ENCODE data around the gene DOCK3. TPM values are rescaled to one million over a fixed set of nuclear protein-coding genes. Genes with fewer than 3 reads are reported as not detected.

Gene DOCK3
- total RNA-seq, 2 donors from 2014 or later, result 0.02 to 0.32 TPM

- Histone ChIP-seq H3K4me1 (peaks cover 5% of the 10 kb centered on the region), H3K9ac (ENCODE audit: low read depth in 2 of 2, low read length in 2 of 2) (no peak overlapping the region), H3K36me3 (no peaks in the 10 kb centered on the region), H3K27me3 (no peaks in the 10 kb centered on the region), H3K27ac (no peak overlapping the region), H3K9me3 (no peaks in the 10 kb centered on the region), H3K4me3 (no peak overlapping the region)
- peak; percentile 36 for DNase-seq
- TF ChIP-seq, protein P1, sequence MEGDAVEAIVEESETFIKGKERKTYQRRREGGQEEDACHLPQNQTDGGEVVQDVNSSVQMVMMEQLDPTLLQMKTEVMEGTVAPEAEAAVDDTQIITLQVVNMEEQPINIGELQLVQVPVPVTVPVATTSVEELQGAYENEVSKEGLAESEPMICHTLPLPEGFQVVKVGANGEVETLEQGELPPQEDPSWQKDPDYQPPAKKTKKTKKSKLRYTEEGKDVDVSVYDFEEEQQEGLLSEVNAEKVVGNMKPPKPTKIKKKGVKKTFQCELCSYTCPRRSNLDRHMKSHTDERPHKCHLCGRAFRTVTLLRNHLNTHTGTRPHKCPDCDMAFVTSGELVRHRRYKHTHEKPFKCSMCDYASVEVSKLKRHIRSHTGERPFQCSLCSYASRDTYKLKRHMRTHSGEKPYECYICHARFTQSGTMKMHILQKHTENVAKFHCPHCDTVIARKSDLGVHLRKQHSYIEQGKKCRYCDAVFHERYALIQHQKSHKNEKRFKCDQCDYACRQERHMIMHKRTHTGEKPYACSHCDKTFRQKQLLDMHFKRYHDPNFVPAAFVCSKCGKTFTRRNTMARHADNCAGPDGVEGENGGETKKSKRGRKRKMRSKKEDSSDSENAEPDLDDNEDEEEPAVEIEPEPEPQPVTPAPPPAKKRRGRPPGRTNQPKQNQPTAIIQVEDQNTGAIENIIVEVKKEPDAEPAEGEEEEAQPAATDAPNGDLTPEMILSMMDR (IDR thresholded peaks at IDR 0.05), result no peak
- intact Hi-C loops (cut with DNase I), result no loop called here
Observed at GRCh38 chr3:50630394-50630793, 44.3 kb upstream of the DOCK3 start.

- Histone ChIP-seq H3K4me1 (peaks cover 5% of the 10 kb centered on the region), H3K9ac (ENCODE audit: low read depth in 2 of 2, low read length in 2 of 2) (no peak overlapping the region), H3K27ac (no peak overlapping the region), H3K36me3 (no peaks in the 10 kb centered on the region), H3K4me3 (no peak overlapping the region), H3K9me3 (no peaks in the 10 kb centered on the region), H3K27me3 (no peaks in the 10 kb centered on the region)
- DNase-seq, result no peak
- intact Hi-C loops (cut with DNase I), result no loop called here
- TF ChIP-seq, protein P1 (IDR thresholded peaks at IDR 0.05), result no peak
Observed at GRCh38 chr3:50630877-50631276, 43.9 kb upstream of the DOCK3 start.

GRCh38 chr3:50632450-50632849, 42.3 kb upstream of the DOCK3 start:
- DNase-seq, result no peak
- intact Hi-C loops (cut with DNase I), result no loop called here
- Histone ChIP-seq H3K36me3 (no peaks in the 10 kb centered on the region), H3K9me3 (no peaks in the 10 kb centered on the region), H3K4me3 (no peak overlapping the region), H3K4me1 (peaks cover 2% of the 10 kb centered on the region), H3K9ac (ENCODE audit: low read depth in 2 of 2, low read length in 2 of 2) (no peak overlapping the region), H3K27me3 (no peaks in the 10 kb centered on the region), H3K27ac (no peak overlapping the region)
- TF ChIP-seq, protein P1 (IDR thresholded peaks at IDR 0.05), result no peak

GRCh38 chr3:50633230-50633790, 41.4 kb upstream of the DOCK3 start:
- no peaks in the 10 kb centered on the region for H3K27me3 ChIP-seq
- TF ChIP-seq, protein P1 (IDR thresholded peaks at IDR 0.05), result no peak
- H3K4me3 ChIP-seq, result no peak overlapping the region
- H3K36me3 ChIP-seq, result no peaks in the 10 kb centered on the region
- no peak overlapping the region for H3K27ac ChIP-seq
- DNase-seq, result no peak
- no peaks in the 10 kb centered on the region for H3K4me1 ChIP-seq
- H3K9me3 ChIP-seq, result no peaks in the 10 kb centered on the region
- H3K9ac ChIP-seq (ENCODE audit: low read depth in 2 of 2, low read length in 2 of 2), result no peak overlapping the region
- intact Hi-C loops (cut with DNase I), result no loop called here

GRCh38 chr3:50635066-50635465, 39.7 kb upstream of the DOCK3 start:
- TF ChIP-seq, protein P1 (IDR thresholded peaks at IDR 0.05), result no peak
- no peaks in the 10 kb centered on the region for H3K27me3 ChIP-seq
- H3K9me3 ChIP-seq, result no peaks in the 10 kb centered on the region
- intact Hi-C loops (cut with DNase I), result no loop called here
- H3K4me3 ChIP-seq, result no peak overlapping the region
- no peak for DNase-seq
- no peak overlapping the region for H3K9ac ChIP-seq (ENCODE audit: low read depth in 2 of 2, low read length in 2 of 2)
- H3K27ac ChIP-seq, result no peak overlapping the region
- no peaks in the 10 kb centered on the region for H3K36me3 ChIP-seq
- no peaks in the 10 kb centered on the region for H3K4me1 ChIP-seq
